SK-N-SH (cell line): Measurements from ENCODE around the gene ZBTB17. TPM values are rescaled to one million over a fixed set of nuclear protein-coding genes. Genes with fewer than 3 reads are reported as not detected.

Experiments
- CTCF ChIA-PET: fragments of 300-600, 350-600 bp; formaldehyde crosslinking; extraction: SDS; loops from one replicate; lab custom pipeline; 2021; lab: Yijun Ruan, JAX
- POLR2A ChIA-PET: fragments of 350-600 bp; sonication (Branson Sonifier 250); formaldehyde crosslinking; extraction: SDS; loops from one replicate; lab custom pipeline; 2020; ENCODE audit warnings: antibody characterized with exemption, inconsistent platforms; lab: Yijun Ruan, JAX
- DNase-seq: peaks from one replicate; pipeline ENCODE4 v3.0.0; 2012
- H2AFZ ChIP-seq: fragments of 200-600 bp; sonication (generic); 2 replicates; pipeline ENCODE4 v1.8.1; 2016; ENCODE audit warnings: antibody characterized with exemption, mild to moderate bottlenecking, low read depth
- H3F3A ChIP-seq: fragments of 200-600 bp; sonication (generic); replicated peaks from 2 replicates; pipeline ENCODE3; 2016; ENCODE audit warnings: antibody characterized with exemption, mild to moderate bottlenecking; ENCODE audit not compliant: insufficient read depth
- H3K27ac ChIP-seq, 2 experiments: fragments of 200-500 bp in 1 of 2; fragments of 200-600 bp in 1 of 2; sonication (Bioruptor generic) in 1 of 2; sonication (generic), shearing (Covaris generic) in 1 of 2; 2 replicates each; pipeline versions ENCODE4 v1.5.1 to v1.6.1; 2014 to 2016; ENCODE audit warnings: low read depth in 2 of 2, inconsistent platforms in 1 of 2, low read length in 1 of 2, mild to moderate bottlenecking in 1 of 2, mixed read lengths in 1 of 2
- H3K27me3 ChIP-seq: fragments of 200-600 bp; sonication (generic), shearing (Covaris generic); 2 replicates; pipeline ENCODE4 v1.6.1; 2016; ENCODE audit warnings: mixed run types; ENCODE audit not compliant: insufficient read depth
- H3K36me3 ChIP-seq, 2 experiments: fragments of 200-500 bp in 1 of 2; fragments of 200-600 bp in 1 of 2; sonication (Bioruptor generic) in 1 of 2; sonication (generic) in 1 of 2; replicated peaks in 1 of 2; 2 replicates each; pipeline versions ENCODE3 to v1.5.1; 2014 to 2016; ENCODE audit warnings: low read length in 1 of 2, mild to moderate bottlenecking in 1 of 2; ENCODE audit not compliant: insufficient read depth in 2 of 2, control insufficient read depth in 1 of 2
- H3K4me1 ChIP-seq, 2 experiments: fragments of 200-500 bp in 1 of 2; fragments of 200-600 bp in 1 of 2; sonication (Bioruptor generic) in 1 of 2; sonication (generic), shearing (Covaris generic) in 1 of 2; 2 replicates each; pipeline versions ENCODE4 v1.5.1 to v1.6.1; 2014 to 2016; ENCODE audit warnings: low read depth in 1 of 2, low read length in 1 of 2, mixed run types in 1 of 2; ENCODE audit not compliant: insufficient read depth in 2 of 2, control insufficient read depth in 1 of 2
- H3K4me2 ChIP-seq: fragments of 200-600 bp; sonication (generic), shearing (Covaris generic); 2 replicates; pipeline ENCODE4 v1.6.1; 2017; ENCODE audit warnings: mixed run types
- H3K4me3 ChIP-seq, 2 experiments: fragments of 200-500 bp in 1 of 2; fragments of 200-600 bp in 1 of 2; sonication (Bioruptor generic) in 1 of 2; sonication (generic), shearing (Covaris generic) in 1 of 2; 2 replicates each; pipeline versions ENCODE4 v1.5.1 to v1.8.1; 2014 to 2016; ENCODE audit warnings: low read depth in 2 of 2, inconsistent platforms in 1 of 2, low read length in 1 of 2, mild to moderate bottlenecking in 1 of 2, mixed read lengths in 1 of 2, moderate library complexity in 1 of 2
- H3K79me2 ChIP-seq: fragments of 200-600 bp; sonication (generic); 2 replicates; pipeline ENCODE4 v1.8.1; 2017; ENCODE audit warnings: mild to moderate bottlenecking; ENCODE audit not compliant: insufficient read depth
- H3K9ac ChIP-seq: fragments of 200-600 bp; sonication (generic); 2 replicates; pipeline ENCODE4 v1.6.1; 2017; ENCODE audit warnings: mixed run types
- H3K9me2 ChIP-seq: fragments of 200-600 bp; sonication (generic); 2 replicates; pipeline ENCODE4 v1.6.1; 2017; ENCODE audit warnings: mixed run types
- H3K9me3 ChIP-seq: fragments of 200-600 bp; sonication (generic); 2 replicates; pipeline ENCODE4 v1.6.1; 2017; ENCODE audit warnings: mixed run types, mild to moderate bottlenecking, moderate library complexity
- H4K20me1 ChIP-seq: fragments of 200-600 bp; sonication (generic); 2 replicates; pipeline ENCODE4 v1.6.1; 2017; ENCODE audit warnings: mild to moderate bottlenecking, mixed run types; ENCODE audit not compliant: insufficient read depth
- ELF1 ChIP-seq: IDR thresholded peaks from 2 replicates; pipeline ENCODE4 v1.4.0; 2012
- EP300 ChIP-seq, 2 experiments: IDR thresholded peaks; 2 replicates each; pipeline versions ENCODE4 v1.4.0 to v1.6.1; 2012; ENCODE audit warnings: borderline replicate concordance in 1 of 2, low read depth in 1 of 2, low read length in 1 of 2
- EZH2phosphoT487 ChIP-seq: fragments of 200-600 bp; sonication (generic); IDR thresholded peaks from 2 replicates; pipeline ENCODE4 v1.6.1; 2017; ENCODE audit warnings: low read depth, mixed run types, mild to moderate bottlenecking, antibody characterized with exemption, moderate library complexity, borderline replicate concordance
- FOXJ3 ChIP-seq: sonication (generic); formaldehyde crosslinking; IDR thresholded peaks from 2 replicates; pipeline ENCODE4 v1.5.1; 2020; ENCODE audit warnings: mild to moderate bottlenecking, missing genetic modification reagents
- GABPA ChIP-seq: IDR thresholded peaks from 2 replicates; pipeline ENCODE4 v1.4.0; 2012; ENCODE audit warnings: low read depth, mild to moderate bottlenecking
- JUND ChIP-seq: IDR thresholded peaks from 2 replicates; pipeline ENCODE4 v1.4.0; 2012
- MXI1 ChIP-seq: IDR thresholded peaks from 2 replicates; pipeline ENCODE4 v1.6.1; 2012; ENCODE audit warnings: mild to moderate bottlenecking, low read depth, low read length, improper control_type of control experiment
- NFIC ChIP-seq: IDR thresholded peaks from 2 replicates; pipeline ENCODE4 v1.4.0; 2012; ENCODE audit warnings: borderline replicate concordance
- NRF1 ChIP-seq: IDR thresholded peaks from 2 replicates; pipeline ENCODE4 v1.6.1; 2012; ENCODE audit warnings: low read depth, mild to moderate bottlenecking, low read length
- POLR2AphosphoS5 ChIP-seq: IDR thresholded peaks from 2 replicates; pipeline ENCODE4 v1.6.1; 2012; ENCODE audit warnings: low read depth, low read length
- SMC3 ChIP-seq: IDR thresholded peaks from 2 replicates; pipeline ENCODE4 v1.6.1; 2012; ENCODE audit warnings: low read depth, low read length, improper control_type of control experiment
- TAF1 ChIP-seq: IDR thresholded peaks from 2 replicates; pipeline ENCODE4 v1.6.1; 2012; ENCODE audit warnings: low read depth, mild to moderate bottlenecking, low read length, moderate library complexity, borderline replicate concordance
- WGBS: methylation state at CpG from one replicate; pipeline ENCODE4 v1.1.6; 2017; ENCODE audit warnings: low lambda C conversion rate; 5-methylcytosine and 5-hydroxymethylcytosine counted together
- polyA plus RNA-seq, 3 experiments: library from polyadenylated mRNA; depleted of rRNA; stranded (reverse); fragments of >200 nt; gene quantifications; 2 replicates each; pipeline ENCODE4 v1.2.3, GENCODE V29; 2012
- TF ChIP-seq, protein P1 (sequence below): IDR thresholded peaks from 2 replicates; pipeline ENCODE4; 2012
- TF ChIP-seq, protein P2 (sequence below): IDR thresholded peaks from 2 replicates; pipeline ENCODE4 v1.4.0; 2012; ENCODE audit warnings: low read depth
- TF ChIP-seq, protein P3 (sequence below): fragments of 200-600 bp; sonication (generic); IDR thresholded peaks from 2 replicates; pipeline ENCODE4 v1.6.1; 2017; ENCODE audit warnings: antibody characterized with exemption, mild to moderate bottlenecking, moderate library complexity
- TF ChIP-seq, protein P4 (sequence below): IDR thresholded peaks from 2 replicates; pipeline ENCODE4 v1.4.0; 2012; ENCODE audit warnings: low read depth, borderline replicate concordance

Gene ZBTB17
- polyA plus RNA-seq, 1 of the 3 experiments (the other 2 are of a cell fraction) = 56.4 TPM

DNA sequence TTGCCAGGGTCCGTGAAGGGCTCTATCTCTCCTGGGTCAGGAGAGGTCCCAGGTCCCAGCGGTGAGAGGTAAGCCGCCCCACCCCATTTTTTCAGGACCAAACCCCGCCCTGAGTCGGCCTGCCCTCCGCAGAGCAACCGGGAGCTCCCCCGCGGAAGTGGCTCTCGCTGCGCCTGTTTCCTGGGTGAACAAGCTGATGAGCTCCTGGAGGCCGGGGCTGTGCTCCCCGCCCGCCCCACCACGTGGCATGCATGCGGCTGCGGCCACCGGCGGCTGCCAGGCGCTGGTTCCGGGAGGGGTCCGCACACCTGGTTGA, 32.0 kb downstream of the ZBTB17 start:
- H3F3A ChIP-seq = peaks cover 25% of the 10 kb centered on the region
- H3K4me3 ChIP-seq = no peak overlapping the region
- no peak overlapping the region for H3K27ac ChIP-seq
- H3K27me3 ChIP-seq = no peaks in the 10 kb centered on the region
- DNase-seq = no peak
- no peaks in the 10 kb centered on the region; the same call in 1 of the 2 replicates for H4K20me1 ChIP-seq
- WGBS = 80% methylated on average over 1 of the region's 22 CpGs
- CTCF ChIA-PET = interaction anchor here (0.6 to 1.2 kb wide), 3 partner anchors 12 to 128 kb away, joined by 3 read pairs; no protein-coding TSS in a partner anchor
- peaks cover 8 to 43% of the 10 kb centered on the region in 2 experiments; a peak in 3 of 4 replicates for H3K4me1 ChIP-seq
- no peak overlapping the region for H3K9ac ChIP-seq
- TF ChIP-seq, protein P1, sequence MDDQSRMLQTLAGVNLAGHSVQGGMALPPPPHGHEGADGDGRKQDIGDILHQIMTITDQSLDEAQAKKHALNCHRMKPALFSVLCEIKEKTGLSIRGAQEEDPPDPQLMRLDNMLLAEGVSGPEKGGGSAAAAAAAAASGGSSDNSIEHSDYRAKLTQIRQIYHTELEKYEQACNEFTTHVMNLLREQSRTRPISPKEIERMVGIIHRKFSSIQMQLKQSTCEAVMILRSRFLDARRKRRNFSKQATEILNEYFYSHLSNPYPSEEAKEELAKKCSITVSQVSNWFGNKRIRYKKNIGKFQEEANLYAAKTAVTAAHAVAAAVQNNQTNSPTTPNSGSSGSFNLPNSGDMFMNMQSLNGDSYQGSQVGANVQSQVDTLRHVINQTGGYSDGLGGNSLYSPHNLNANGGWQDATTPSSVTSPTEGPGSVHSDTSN = no peak
- no peak for TF ChIP-seq EZH2phosphoT487
- H3K79me2 ChIP-seq = peaks cover 24% of the 10 kb centered on the region
- POLR2A ChIA-PET = no interaction called here
- H2AFZ ChIP-seq = no peak overlapping the region
- H3K9me2 ChIP-seq = no peaks in the 10 kb centered on the region
- H3K4me2 ChIP-seq = no peak overlapping the region
- H3K36me3 ChIP-seq = peaks cover 17 to 94% of the 10 kb centered on the region in 2 experiments
- no peaks in the 10 kb centered on the region for H3K9me3 ChIP-seq

DNA sequence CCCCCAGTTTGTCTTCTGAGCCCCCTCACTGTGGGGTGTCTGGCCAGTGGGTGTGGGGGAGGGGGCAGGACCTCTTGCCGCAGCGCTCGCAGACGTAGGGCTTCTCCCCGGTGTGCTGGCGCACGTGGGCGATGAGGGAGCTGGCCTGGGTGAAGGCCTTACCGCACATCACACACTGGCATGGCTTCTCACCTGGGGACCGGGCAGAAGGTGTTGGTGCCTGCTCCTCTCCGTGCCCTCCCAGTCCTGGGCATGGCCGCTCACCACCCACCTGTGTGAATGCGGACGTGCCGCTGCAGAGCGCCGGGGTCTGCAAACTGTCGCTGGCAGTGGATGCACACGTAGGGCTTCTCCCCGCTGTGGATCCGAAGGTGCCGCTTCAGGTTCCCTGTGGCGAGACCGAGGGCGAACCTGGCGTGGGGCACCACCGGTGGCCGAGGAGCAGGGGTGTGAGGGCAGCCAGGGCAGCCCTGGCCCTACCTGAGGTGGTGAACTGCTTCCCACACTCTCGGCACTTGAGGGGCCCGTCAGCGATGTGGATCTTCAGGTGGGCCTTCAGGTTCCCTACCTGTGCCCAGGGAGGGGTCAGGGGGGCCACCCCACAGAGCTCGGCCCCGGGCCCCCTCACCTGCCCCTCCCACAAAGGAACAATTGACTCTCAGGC, 32.4 kb downstream of the ZBTB17 start:
- no peaks in the 10 kb centered on the region for H3K9me2 ChIP-seq
- TF ChIP-seq NRF1 (no peak), FOXJ3 (CRISPR knock-in tag) (no peak), MXI1 (no peak), ELF1 (no peak), POLR2AphosphoS5 (no peak), JUND (no peak), NFIC (no peak), GABPA (no peak), SMC3 (no peak), TAF1 (no peak), EP300 (IDR thresholded peaks at IDR 0.05; ENCODE audit: borderline replicate concordance in 1 of 2, low read depth in 1 of 2, low read length in 1 of 2) (no peak)
- TF ChIP-seq, protein P2, sequence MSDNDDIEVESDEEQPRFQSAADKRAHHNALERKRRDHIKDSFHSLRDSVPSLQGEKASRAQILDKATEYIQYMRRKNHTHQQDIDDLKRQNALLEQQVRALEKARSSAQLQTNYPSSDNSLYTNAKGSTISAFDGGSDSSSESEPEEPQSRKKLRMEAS = no peak
- TF ChIP-seq, protein P1 = no peak
- TF ChIP-seq, protein P3, sequence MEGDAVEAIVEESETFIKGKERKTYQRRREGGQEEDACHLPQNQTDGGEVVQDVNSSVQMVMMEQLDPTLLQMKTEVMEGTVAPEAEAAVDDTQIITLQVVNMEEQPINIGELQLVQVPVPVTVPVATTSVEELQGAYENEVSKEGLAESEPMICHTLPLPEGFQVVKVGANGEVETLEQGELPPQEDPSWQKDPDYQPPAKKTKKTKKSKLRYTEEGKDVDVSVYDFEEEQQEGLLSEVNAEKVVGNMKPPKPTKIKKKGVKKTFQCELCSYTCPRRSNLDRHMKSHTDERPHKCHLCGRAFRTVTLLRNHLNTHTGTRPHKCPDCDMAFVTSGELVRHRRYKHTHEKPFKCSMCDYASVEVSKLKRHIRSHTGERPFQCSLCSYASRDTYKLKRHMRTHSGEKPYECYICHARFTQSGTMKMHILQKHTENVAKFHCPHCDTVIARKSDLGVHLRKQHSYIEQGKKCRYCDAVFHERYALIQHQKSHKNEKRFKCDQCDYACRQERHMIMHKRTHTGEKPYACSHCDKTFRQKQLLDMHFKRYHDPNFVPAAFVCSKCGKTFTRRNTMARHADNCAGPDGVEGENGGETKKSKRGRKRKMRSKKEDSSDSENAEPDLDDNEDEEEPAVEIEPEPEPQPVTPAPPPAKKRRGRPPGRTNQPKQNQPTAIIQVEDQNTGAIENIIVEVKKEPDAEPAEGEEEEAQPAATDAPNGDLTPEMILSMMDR = no peak
- TF ChIP-seq, protein P4, sequence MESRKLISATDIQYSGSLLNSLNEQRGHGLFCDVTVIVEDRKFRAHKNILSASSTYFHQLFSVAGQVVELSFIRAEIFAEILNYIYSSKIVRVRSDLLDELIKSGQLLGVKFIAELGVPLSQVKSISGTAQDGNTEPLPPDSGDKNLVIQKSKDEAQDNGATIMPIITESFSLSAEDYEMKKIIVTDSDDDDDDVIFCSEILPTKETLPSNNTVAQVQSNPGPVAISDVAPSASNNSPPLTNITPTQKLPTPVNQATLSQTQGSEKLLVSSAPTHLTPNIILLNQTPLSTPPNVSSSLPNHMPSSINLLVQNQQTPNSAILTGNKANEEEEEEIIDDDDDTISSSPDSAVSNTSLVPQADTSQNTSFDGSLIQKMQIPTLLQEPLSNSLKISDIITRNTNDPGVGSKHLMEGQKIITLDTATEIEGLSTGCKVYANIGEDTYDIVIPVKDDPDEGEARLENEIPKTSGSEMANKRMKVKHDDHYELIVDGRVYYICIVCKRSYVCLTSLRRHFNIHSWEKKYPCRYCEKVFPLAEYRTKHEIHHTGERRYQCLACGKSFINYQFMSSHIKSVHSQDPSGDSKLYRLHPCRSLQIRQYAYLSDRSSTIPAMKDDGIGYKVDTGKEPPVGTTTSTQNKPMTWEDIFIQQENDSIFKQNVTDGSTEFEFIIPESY = no peak
- no peak overlapping the region for H3K4me2 ChIP-seq
- no peak overlapping the region; a peak in 1 of 4 replicates for H3K27ac ChIP-seq
- no peak overlapping the region for H2AFZ ChIP-seq
- H3K9ac ChIP-seq = no peak overlapping the region
- H3K36me3 ChIP-seq = peaks cover 20 to 96% of the 10 kb centered on the region in 2 experiments
- CTCF ChIA-PET = interaction anchor here (0.6 to 1.2 kb wide), 3 partner anchors 12 to 128 kb away, joined by 3 read pairs; no protein-coding TSS in a partner anchor
- H3K27me3 ChIP-seq = no peaks in the 10 kb centered on the region
- WGBS = 96% methylated on average over 20 of the region's 33 CpGs
- H3K9me3 ChIP-seq = no peaks in the 10 kb centered on the region
- H3K4me1 ChIP-seq = peaks cover 3 to 44% of the 10 kb centered on the region in 2 experiments; a peak in 3 of 4 replicates
- no peaks in the 10 kb centered on the region; the same call in 1 of the 2 replicates for H4K20me1 ChIP-seq
- peaks cover 19% of the 10 kb centered on the region for H3K79me2 ChIP-seq
- POLR2A ChIA-PET = no interaction called here
- H3K4me3 ChIP-seq = no peak overlapping the region
- no peak for DNase-seq
- H3F3A ChIP-seq = peaks cover 27% of the 10 kb centered on the region
